ENCODE measurements around the gene EIF5B.

GRCh38 chr2:99335911-99336803, 1.0 kb upstream of the EIF5B start, which contains the start of gene TXNDC9:
- TF ChIP-seq EP300 (IDR thresholded peaks at IDR 0.05) = peak in 1 of 4 donors; percentile 72
- TF ChIP-seq CTCF (IDR thresholded peaks at IDR 0.05) = no peak
- peak in 1 of 2 donors; percentile 29 for TF ChIP-seq POLR2A (IDR thresholded peaks at IDR 0.05)
- TF ChIP-seq POLR2AphosphoS5 (IDR thresholded peaks at IDR 0.05) = peak; percentile 68 to 93 (median 90)

Measured in sigmoid colon (tissue), 4 donors.